Measurements from ENCODE around the gene PDPK1.

Gene PDPK1

GRCh38 chr16:2537451-2538379 lies at the start of gene PDPK1:
Gene PDPK1 (plus strand): TSS chr16:2538021. CDS start chr16:2538113, 92 bp downstream.
- peak within 1 kb of the TSS; percentile 89 for H3K27ac ChIP-seq
- TF ChIP-seq CTCF (IDR thresholded peaks at IDR 0.05) (no peak; the same call in 1 of the 2 replicates), ZFX (IDR thresholded peaks at IDR 0.05; ENCODE audit: borderline replicate concordance) (no peak)

GRCh38 chr16:2489581-2489980 lies 48.2 kb upstream of the PDPK1 start:
- H3K27ac ChIP-seq, result no peak overlapping the region
- TF ChIP-seq CTCF (IDR thresholded peaks at IDR 0.05) (no peak), ZFX (IDR thresholded peaks at IDR 0.05; ENCODE audit: borderline replicate concordance) (no peak)

GRCh38 chr16:2490190-2491105 lies 47.4 kb upstream of the PDPK1 start:
- TF ChIP-seq ZFX (IDR thresholded peaks at IDR 0.05; ENCODE audit: borderline replicate concordance) (no peak), CTCF (IDR thresholded peaks at IDR 0.05) (no peak)
- no peak overlapping the region for H3K27ac ChIP-seq

GRCh38 chr16:2492292-2492691 lies 45.5 kb upstream of the PDPK1 start:
- TF ChIP-seq CTCF (IDR thresholded peaks at IDR 0.05) (no peak), ZFX (IDR thresholded peaks at IDR 0.05; ENCODE audit: borderline replicate concordance) (no peak)
- no peak overlapping the region for H3K27ac ChIP-seq

GRCh38 chr16:2493605-2494004 lies 44.2 kb upstream of the PDPK1 start:
- TF ChIP-seq CTCF (IDR thresholded peaks at IDR 0.05) (no peak), ZFX (IDR thresholded peaks at IDR 0.05; ENCODE audit: borderline replicate concordance) (no peak)
- no peak overlapping the region for H3K27ac ChIP-seq

GRCh38 chr16:2494616-2495015 lies 43.2 kb upstream of the PDPK1 start:
- H3K27ac ChIP-seq, result peak overlapping the region; percentile 76; the same call in 1 of the 2 replicates

More at GRCh38 chr16:2494616-2495015, 43.2 kb upstream of the PDPK1 start:
- TF ChIP-seq CTCF (IDR thresholded peaks at IDR 0.05), result no peak
- TF ChIP-seq ZFX (IDR thresholded peaks at IDR 0.05; ENCODE audit: borderline replicate concordance), result no peak
